PC-9 (cell line): ENCODE results near the gene WNT16. TPM values are rescaled to one million over a fixed set of nuclear protein-coding genes. Genes with fewer than 3 reads are reported as not detected.

Experiments used
- BruUV-seq: library from RNA; stranded (reverse); fragments of 400-500 nt; replicated peaks from 2 replicates; lab custom pipeline; 2021; lab: Mats Ljungman, UMichigan
- CTCF ChIA-PET: fragments of 300-600 bp; sonication (Branson Sonifier 250); formaldehyde crosslinking; loops from one replicate; lab custom pipeline; 2022; ENCODE audit warnings: antibody characterized with exemption; lab: Charles Lee
- POLR2A ChIA-PET: fragments of 300-600 bp; sonication (Branson Sonifier 250); formaldehyde crosslinking; loops from one replicate; lab custom pipeline; 2022; ENCODE audit warnings: antibody characterized with exemption; ENCODE audit not compliant: unreplicated experiment; lab: Charles Lee
- DNase-seq, 2 experiments: peaks; one replicate each; pipeline versions ENCODE4 v3.0.0 to v3.0.0-alpha.2; 2015 to 2022; ENCODE audit warnings: mixed read lengths in 1 of 2
- H2AFZ ChIP-seq: fragments of 200-600 bp; sonication (generic); 2 replicates; pipeline ENCODE4 v1.8.1; 2017; ENCODE audit warnings: antibody characterized with exemption
- H3F3A ChIP-seq: fragments of 200-600 bp; sonication (generic); 2 replicates; pipeline ENCODE4 v1.8.1; 2017; ENCODE audit warnings: antibody characterized with exemption, mild to moderate bottlenecking, low read depth; ENCODE audit not compliant: insufficient read depth
- H3K27ac ChIP-seq: fragments of 200-600 bp; sonication (generic); 2 replicates; pipeline ENCODE4 v1.6.1; 2016; ENCODE audit warnings: mixed run types
- H3K27me3 ChIP-seq: fragments of 200-600 bp; sonication (generic); 2 replicates; pipeline ENCODE4 v1.6.1; 2016; ENCODE audit warnings: low read depth, mixed run types; ENCODE audit not compliant: insufficient read depth
- H3K36me3 ChIP-seq: fragments of 200-600 bp; sonication (generic); 2 replicates; pipeline ENCODE4 v1.6.1; 2016; ENCODE audit warnings: low read depth, mixed run types
- H3K4me1 ChIP-seq: fragments of 200-600 bp; sonication (generic); replicated peaks from 2 replicates; pipeline ENCODE4 v1.6.1; 2016; ENCODE audit warnings: mixed run types; ENCODE audit not compliant: insufficient read depth
- H3K4me2 ChIP-seq: fragments of 200-600 bp; sonication (generic); 2 replicates; pipeline ENCODE4 v1.6.1; 2017; ENCODE audit warnings: mixed run types
- H3K4me3 ChIP-seq: fragments of 200-600 bp; sonication (generic); 2 replicates; pipeline ENCODE4 v1.6.1; 2016; ENCODE audit warnings: mixed run types
- H3K79me2 ChIP-seq: fragments of 200-600 bp; sonication (generic); 2 replicates; pipeline ENCODE4 v1.6.1; 2017; ENCODE audit warnings: low read depth, mixed run types
- H3K9me2 ChIP-seq: fragments of 200-600 bp; sonication (generic); 2 replicates; pipeline ENCODE4 v1.8.1; 2017; ENCODE audit warnings: mild to moderate bottlenecking; ENCODE audit not compliant: insufficient read depth
- H3K9me3 ChIP-seq: fragments of 200-600 bp; sonication (generic); 2 replicates; pipeline ENCODE4 v1.8.1; 2016; ENCODE audit warnings: low read depth; ENCODE audit not compliant: insufficient read depth
- H4K20me1 ChIP-seq: fragments of 200-600 bp; sonication (generic); 2 replicates; pipeline ENCODE4 v1.8.1; 2017; ENCODE audit not compliant: insufficient read depth
- CTCF ChIP-seq: fragments of 200-600 bp; sonication (generic); conservative IDR thresholded peaks from 2 replicates; pipeline ENCODE4 v1.6.1; 2017; ENCODE audit warnings: mixed run types, antibody characterized with exemption, mild to moderate bottlenecking, moderate library complexity
- EZH2 ChIP-seq: fragments of 200-600 bp; sonication (generic); IDR thresholded peaks from 2 replicates; pipeline ENCODE4 v1.8.0; 2017; ENCODE audit warnings: antibody characterized with exemption, low read depth
- intact Hi-C: fragments of 100-400 bp; cut with micrococcal nuclease; formaldehyde crosslinking; loops from one replicate; pipeline ENCODE4 v1.10.0; 2022; ENCODE audit not compliant: unreplicated experiment
- total RNA-seq: library from RNA; stranded (reverse); gene quantifications from 2 replicates; pipeline ENCODE4 v1.2.3, GENCODE V29; 2021

The WNT16 gene
- total RNA-seq, 1 experiment from 2014 or later, result not detected

GRCh38 chr7:121384265-121384664 lies 55.5 kb downstream of the WNT16 start:
- Histone ChIP-seq H3K4me1 (0 out of 2 replicates have a peak, but pooled peaks cover 1% of the 10 kb centered on the region), H3K27me3 (no peaks in the 10 kb centered on the region), H3K9me3 (no peaks in the 10 kb centered on the region), H2AFZ (no peak overlapping the region), H3K79me2 (peaks cover 94% of the 10 kb centered on the region), H3K4me3 (no peak overlapping the region), H3K36me3 (peaks cover 42% of the 10 kb centered on the region), H3K27ac (no peak overlapping the region), H3F3A (no peaks in the 10 kb centered on the region; the same call in 1 of the 2 replicates), H3K9me2 (no peaks in the 10 kb centered on the region), H4K20me1 (peaks cover 10% of the 10 kb centered on the region; the same call in 1 of the 2 replicates), H3K4me2 (no peak overlapping the region)
- TF ChIP-seq CTCF (no peak), EZH2 (no peak)
- ChIA-PET CTCF (interaction anchor here (0.7 kb wide), 1 partner anchor 16 kb away, joined by 3 read pairs; no protein-coding TSS in a partner anchor), POLR2A (interaction anchor here (0.7 kb wide), 1 partner anchor 25 kb away, joined by 3 read pairs; no protein-coding TSS in a partner anchor)
- intact Hi-C loops, result no loop called here
- BruUV-seq, result no TSS peak
- no peak for DNase-seq

GRCh38 chr7:121385056-121385799 lies 56.4 kb downstream of the WNT16 start:
- Histone ChIP-seq H4K20me1 (peaks cover 10% of the 10 kb centered on the region; the same call in 1 of the 2 replicates), H3K27me3 (no peaks in the 10 kb centered on the region), H3K79me2 (peaks cover 94% of the 10 kb centered on the region), H3K9me3 (no peaks in the 10 kb centered on the region), H3F3A (no peaks in the 10 kb centered on the region; the same call in 1 of the 2 replicates), H3K36me3 (peaks cover 35% of the 10 kb centered on the region), H3K4me2 (no peak overlapping the region), H3K9me2 (no peaks in the 10 kb centered on the region), H3K27ac (no peak overlapping the region; the same call in 1 of the 2 replicates), H3K4me3 (no peak overlapping the region), H2AFZ (no peak overlapping the region), H3K4me1 (peaks cover 4% of the 10 kb centered on the region; the same call in 1 of the 2 replicates)
- TF ChIP-seq CTCF (no peak), EZH2 (no peak)
- ChIA-PET POLR2A (no interaction called here), CTCF (no interaction called here)
- BruUV-seq, result no TSS peak
- no peak for DNase-seq
- intact Hi-C loops, result no loop called here

GRCh38 chr7:121385800-121386179 lies 57.0 kb downstream of the WNT16 start:
- H3K4me3 ChIP-seq, result no peak overlapping the region
- no peak for DNase-seq
- H3K27ac ChIP-seq, result no peak overlapping the region; the same call in 1 of the 2 replicates

More at GRCh38 chr7:121385800-121386179, 57.0 kb downstream of the WNT16 start:
- POLR2A ChIA-PET, result interaction anchor here (0.6 kb wide), 1 partner anchor 291 kb away, joined by 3 read pairs; no protein-coding TSS in a partner anchor
- no peak overlapping the region for H3K4me2 ChIP-seq
- intact Hi-C loops, result no loop called here
- H3K4me1 ChIP-seq, result peaks cover 4% of the 10 kb centered on the region; the same call in 1 of the 2 replicates
- CTCF ChIA-PET, result interaction anchor here (1.4 kb wide), 1 partner anchor 10 kb away, joined by 4 read pairs; the partner anchor contains the start of gene FAM3C
- no peaks in the 10 kb centered on the region; the same call in 1 of the 2 replicates for H3F3A ChIP-seq
- H3K79me2 ChIP-seq, result peaks cover 98% of the 10 kb centered on the region
- no peak for TF ChIP-seq EZH2
- no peak for TF ChIP-seq CTCF
- no TSS peak for BruUV-seq
- peaks cover 35% of the 10 kb centered on the region for H3K36me3 ChIP-seq
- no peaks in the 10 kb centered on the region for H3K27me3 ChIP-seq
- H2AFZ ChIP-seq, result no peak overlapping the region
- no peaks in the 10 kb centered on the region for H3K9me2 ChIP-seq
- H4K20me1 ChIP-seq, result peaks cover 10% of the 10 kb centered on the region; the same call in 1 of the 2 replicates
- no peaks in the 10 kb centered on the region for H3K9me3 ChIP-seq
